ENCODE results near the gene FAM229A.

FAM229A gene

GRCh38 chr1:32394141-32394889, 32.0 kb upstream of the FAM229A start, which contains the start of gene BSDC1:
BSDC1 (minus strand) TSS chr1:32394441; CDS start chr1:32394414, 27 bp downstream.
- Histone ChIP-seq H3K36me3 (peaks cover 23 to 31% (median 26%) of the 10 kb centered on the region in 3 donors), H3K4me1 (peaks cover 0 to 43% (median 32%) of the 10 kb centered on the region in 4 donors), H3K27me3 (no peaks in the 10 kb centered on the region), H3K4me3 (peak within 1 kb of the TSS; percentile 81 to 97), H3K9me3 (no peaks in the 10 kb centered on the region), H3K27ac (peak within 1 kb of the TSS; percentile 95 to 97)
- DNase-seq = peak; percentile 99
- intact Hi-C loops (cut with DNase I; ENCODE audit: low total_unique reads) = no loop called here
- TF ChIP-seq, protein P1, sequence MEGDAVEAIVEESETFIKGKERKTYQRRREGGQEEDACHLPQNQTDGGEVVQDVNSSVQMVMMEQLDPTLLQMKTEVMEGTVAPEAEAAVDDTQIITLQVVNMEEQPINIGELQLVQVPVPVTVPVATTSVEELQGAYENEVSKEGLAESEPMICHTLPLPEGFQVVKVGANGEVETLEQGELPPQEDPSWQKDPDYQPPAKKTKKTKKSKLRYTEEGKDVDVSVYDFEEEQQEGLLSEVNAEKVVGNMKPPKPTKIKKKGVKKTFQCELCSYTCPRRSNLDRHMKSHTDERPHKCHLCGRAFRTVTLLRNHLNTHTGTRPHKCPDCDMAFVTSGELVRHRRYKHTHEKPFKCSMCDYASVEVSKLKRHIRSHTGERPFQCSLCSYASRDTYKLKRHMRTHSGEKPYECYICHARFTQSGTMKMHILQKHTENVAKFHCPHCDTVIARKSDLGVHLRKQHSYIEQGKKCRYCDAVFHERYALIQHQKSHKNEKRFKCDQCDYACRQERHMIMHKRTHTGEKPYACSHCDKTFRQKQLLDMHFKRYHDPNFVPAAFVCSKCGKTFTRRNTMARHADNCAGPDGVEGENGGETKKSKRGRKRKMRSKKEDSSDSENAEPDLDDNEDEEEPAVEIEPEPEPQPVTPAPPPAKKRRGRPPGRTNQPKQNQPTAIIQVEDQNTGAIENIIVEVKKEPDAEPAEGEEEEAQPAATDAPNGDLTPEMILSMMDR (IDR thresholded peaks at IDR 0.05) = no peak

GRCh38 chr1:32393832-32394140, 31.5 kb upstream of the FAM229A start:
- peaks cover 25 to 36% (median 31%) of the 10 kb centered on the region in 3 donors for H3K36me3 ChIP-seq
- TF ChIP-seq, protein P1 (IDR thresholded peaks at IDR 0.05) = no peak
- H3K27ac ChIP-seq = peak overlapping the region; percentile 95 to 97
- peaks cover 0 to 43% (median 32%) of the 10 kb centered on the region in 4 donors for H3K4me1 ChIP-seq
- peak; percentile 51 to 78 for DNase-seq
- intact Hi-C loops (cut with DNase I; ENCODE audit: low total_unique reads) = no loop called here
- H3K4me3 ChIP-seq = peak overlapping the region; percentile 81 to 97
- no peaks in the 10 kb centered on the region for H3K9me3 ChIP-seq
- no peaks in the 10 kb centered on the region for H3K27me3 ChIP-seq

DNA sequence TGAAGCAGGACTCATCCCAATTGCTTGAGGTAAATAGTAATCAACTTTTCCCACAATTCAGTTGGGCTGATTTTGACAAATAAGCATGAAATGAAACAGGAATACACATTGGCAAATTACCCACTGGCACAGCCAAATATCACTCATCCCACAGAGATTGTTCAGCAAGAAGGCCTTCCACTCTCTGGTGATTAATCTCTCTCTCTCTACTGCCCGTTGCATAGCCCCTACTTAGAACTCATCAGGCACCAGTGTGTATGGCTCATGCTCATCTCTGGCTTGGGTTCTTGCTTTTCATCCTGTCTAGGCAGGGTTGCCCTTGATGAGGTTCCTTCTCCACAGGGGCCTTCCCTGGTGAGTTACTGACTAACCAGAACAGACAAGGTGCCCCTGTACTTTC, 30.9 kb upstream of the FAM229A start:
- DNase-seq = no peak
- Histone ChIP-seq H3K27me3 (no peaks in the 10 kb centered on the region), H3K36me3 (peaks cover 30 to 43% (median 37%) of the 10 kb centered on the region in 3 donors), H3K4me3 (peak overlapping the region; percentile 81 to 97), H3K27ac (peak overlapping the region; percentile 95 to 97), H3K9me3 (no peaks in the 10 kb centered on the region), H3K4me1 (peaks cover 0 to 43% (median 32%) of the 10 kb centered on the region in 4 donors)
- TF ChIP-seq, protein P1 (IDR thresholded peaks at IDR 0.05) = no peak
- intact Hi-C loops (cut with DNase I; ENCODE audit: low total_unique reads) = no loop called here

- TF ChIP-seq, protein P1 (IDR thresholded peaks at IDR 0.05) = no peak
- Histone ChIP-seq H3K4me1 (peaks cover 0 to 43% (median 32%) of the 10 kb centered on the region in 4 donors), H3K27ac (no peak overlapping the region)
Measured at GRCh38 chr1:32392325-32392724, 30.0 kb upstream of the FAM229A start.

GRCh38 chr1:32390904-32391870, 28.9 kb upstream of the FAM229A start:
- DNase-seq = no peak
- H3K4me3 ChIP-seq = no peak overlapping the region
- H3K4me1 ChIP-seq = peaks cover 0 to 43% (median 32%) of the 10 kb centered on the region in 4 donors
- H3K36me3 ChIP-seq = peaks cover 42 to 62% (median 56%) of the 10 kb centered on the region in 3 donors
- H3K27ac ChIP-seq = no peak overlapping the region
- H3K9me3 ChIP-seq = no peaks in the 10 kb centered on the region
- H3K27me3 ChIP-seq = no peaks in the 10 kb centered on the region
- intact Hi-C loops (cut with DNase I; ENCODE audit: low total_unique reads) = no loop called here
- TF ChIP-seq, protein P1 (IDR thresholded peaks at IDR 0.05) = no peak

More at GRCh38 chr1:32392325-32392724, 30.0 kb upstream of the FAM229A start:
- Histone ChIP-seq H3K36me3 (peaks cover 34 to 51% (median 45%) of the 10 kb centered on the region in 3 donors), H3K4me3 (peak overlapping the region in 1 of 2 donors; percentile 97), H3K9me3 (no peaks in the 10 kb centered on the region), H3K27me3 (no peaks in the 10 kb centered on the region)
- intact Hi-C loops (cut with DNase I; ENCODE audit: low total_unique reads) = no loop called here
- DNase-seq = no peak
